Pulmonary artery endothelial cell (primary cell): Measurements from ENCODE around the gene ATG7. TPM values are rescaled to one million over a fixed set of nuclear protein-coding genes. Genes with fewer than 3 reads are reported as not detected.
"Not testable (repeated sequence)": the region's sequence is repeated elsewhere in the genome, so short reads cannot be mapped to it uniquely, and the experiment has no call there.

Source experiments
- DNase-seq: peaks from one replicate; pipeline ENCODE4 v3.0.0-alpha.2; 2011; ENCODE audit warnings: low read depth, low spot score
- total RNA-seq: library from RNA; depleted of rRNA; stranded (reverse); fragments of >200 nt; gene quantifications from 2 replicates; pipeline ENCODE4 v1.2.3, GENCODE V29; 2014

Gene ATG7
- total RNA-seq, 1 donor from 2014 or later, result 52.4 TPM

DNA sequence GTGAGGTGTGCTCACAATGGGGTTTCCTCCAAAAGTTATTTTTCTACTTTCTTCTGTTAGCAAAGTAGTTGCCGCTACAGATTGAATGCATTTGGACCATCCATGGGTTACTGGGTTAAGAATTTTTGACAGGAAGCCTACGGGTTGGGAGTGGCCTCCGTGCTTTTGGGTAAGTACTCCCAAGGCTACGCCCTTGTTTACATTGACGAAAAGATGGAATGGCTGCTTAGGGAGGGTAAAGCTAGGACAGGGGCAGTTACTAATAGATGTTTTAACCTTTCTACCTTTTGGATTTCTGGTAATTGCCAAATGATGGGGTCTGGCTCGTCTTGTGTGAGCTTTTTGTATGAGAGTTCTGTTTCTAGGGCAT lies 20.4 kb upstream of the ATG7 start:
- DNase-seq, result no peak

DNA sequence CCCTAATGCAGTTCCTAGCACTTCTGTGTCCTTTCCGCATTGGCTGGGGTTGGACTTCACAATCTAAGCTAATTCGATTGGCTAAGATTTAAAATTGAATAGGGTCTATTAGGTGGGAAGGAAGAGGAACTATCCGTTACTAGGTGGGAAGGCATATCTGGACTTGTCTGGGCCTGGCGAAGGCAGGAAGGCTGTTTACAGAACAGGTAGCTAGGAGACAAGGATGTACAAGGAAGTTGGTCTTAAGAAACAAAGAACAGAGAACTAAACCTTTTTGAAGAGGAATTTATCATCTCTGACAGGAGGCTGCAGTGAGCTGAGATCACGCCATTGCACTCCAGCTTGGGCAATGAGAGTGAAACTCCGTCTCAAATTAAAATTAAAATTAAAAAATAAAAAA lies 17.3 kb upstream of the ATG7 start:
- no peak for DNase-seq

DNA sequence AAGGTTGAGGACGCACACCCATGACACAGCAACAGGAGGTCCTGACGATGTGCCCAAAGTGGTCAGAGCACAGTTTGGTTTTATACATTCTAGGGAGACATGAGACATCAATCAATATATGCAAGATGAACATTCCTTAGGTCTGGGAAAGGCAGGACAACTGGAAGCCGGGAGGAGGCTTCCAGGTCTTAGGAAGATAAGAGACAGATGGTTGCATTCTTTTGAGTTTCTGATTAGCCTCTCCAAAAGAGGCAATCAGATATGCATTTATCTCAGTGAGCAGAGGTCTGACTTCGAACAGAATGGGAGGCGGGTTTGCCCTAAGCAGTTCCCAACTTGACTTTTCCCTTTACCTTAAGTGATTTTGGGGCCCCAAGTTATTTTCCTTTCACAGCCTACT lies 16.7 kb upstream of the ATG7 start:
- not testable (repeated sequence) for DNase-seq

DNA sequence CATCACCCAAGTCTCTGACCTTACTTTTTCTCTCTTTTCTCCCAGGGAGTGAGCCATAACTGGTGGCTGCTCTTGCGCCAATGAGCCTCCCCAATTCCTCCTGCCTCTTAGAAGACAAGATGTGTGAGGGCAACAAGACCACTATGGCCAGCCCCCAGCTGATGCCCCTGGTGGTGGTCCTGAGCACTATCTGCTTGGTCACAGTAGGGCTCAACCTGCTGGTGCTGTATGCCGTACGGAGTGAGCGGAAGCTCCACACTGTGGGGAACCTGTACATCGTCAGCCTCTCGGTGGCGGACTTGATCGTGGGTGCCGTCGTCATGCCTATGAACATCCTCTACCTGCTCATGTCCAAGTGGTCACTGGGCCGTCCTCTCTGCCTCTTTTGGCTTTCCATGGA lies 13.2 kb upstream of the ATG7 start:
- DNase-seq, result no peak

DNA sequence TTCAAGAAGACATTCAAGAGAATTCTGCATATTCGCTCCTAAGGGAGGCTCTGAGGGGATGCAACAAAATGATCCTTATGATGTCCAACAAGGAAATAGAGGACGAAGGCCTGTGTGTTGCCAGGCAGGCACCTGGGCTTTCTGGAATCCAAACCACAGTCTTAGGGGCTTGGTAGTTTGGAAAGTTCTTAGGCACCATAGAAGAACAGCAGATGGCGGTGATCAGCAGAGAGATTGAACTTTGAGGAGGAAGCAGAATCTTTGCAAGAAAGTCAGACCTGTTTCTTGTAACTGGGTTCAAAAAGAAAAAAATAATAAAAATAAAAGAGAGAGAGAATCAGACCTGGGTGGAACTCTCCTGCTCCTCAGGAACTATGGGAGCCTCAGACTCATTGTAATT lies 11.7 kb upstream of the ATG7 start:
- DNase-seq, result no peak

DNA sequence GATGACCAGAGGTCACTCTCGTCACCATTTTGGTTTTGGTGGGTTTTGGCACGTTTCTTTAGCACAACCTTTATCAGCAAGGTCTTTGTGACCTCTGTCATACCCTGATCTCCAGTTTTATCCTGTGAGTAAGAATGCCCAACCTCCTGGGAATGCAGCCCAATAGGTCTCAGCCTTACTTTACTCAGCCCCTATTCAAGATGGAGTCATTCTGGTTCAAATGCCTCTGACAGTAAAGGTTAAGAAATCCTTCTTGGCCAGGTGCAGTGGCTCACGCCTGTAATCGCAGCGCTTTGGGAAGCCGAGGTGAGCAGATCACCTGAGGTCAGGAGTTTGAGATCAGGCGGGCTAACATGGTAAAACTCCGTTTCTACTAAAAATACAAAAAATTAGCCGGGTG lies 3.2 kb upstream of the ATG7 start:
- DNase-seq, result no peak

DNA sequence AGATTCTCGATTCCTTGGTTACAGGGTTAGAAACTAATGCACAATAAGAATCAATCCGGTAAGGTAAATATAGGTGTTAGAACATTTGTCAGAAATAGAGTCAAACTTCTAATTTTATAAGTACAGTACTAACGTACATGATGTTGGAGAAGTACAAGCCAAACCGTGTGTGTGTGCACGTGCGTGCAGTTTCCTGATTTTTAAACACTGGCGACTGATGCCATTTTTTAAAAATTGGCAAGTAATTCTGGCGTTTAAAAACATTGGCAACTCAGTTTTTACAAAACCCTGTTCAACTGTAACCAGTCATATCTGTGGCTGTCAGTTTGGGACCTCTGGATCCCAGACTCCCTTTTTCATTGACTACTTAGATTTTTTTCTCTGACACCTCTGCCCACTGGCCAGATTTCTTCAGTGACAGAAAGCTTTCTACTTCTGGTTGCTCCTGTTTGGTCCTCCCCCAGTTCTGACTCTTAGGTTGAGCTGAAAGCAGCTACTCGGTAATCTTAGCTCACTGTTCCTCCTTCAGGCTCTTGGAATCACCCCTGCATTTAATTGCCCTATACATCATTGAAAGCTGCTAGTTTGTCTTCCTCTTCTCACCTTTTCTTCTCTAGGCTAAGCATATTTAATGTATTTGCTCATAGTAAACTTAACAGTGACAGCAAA lies 843 bp downstream of the ATG7 start:
- DNase-seq, result no peak

DNA sequence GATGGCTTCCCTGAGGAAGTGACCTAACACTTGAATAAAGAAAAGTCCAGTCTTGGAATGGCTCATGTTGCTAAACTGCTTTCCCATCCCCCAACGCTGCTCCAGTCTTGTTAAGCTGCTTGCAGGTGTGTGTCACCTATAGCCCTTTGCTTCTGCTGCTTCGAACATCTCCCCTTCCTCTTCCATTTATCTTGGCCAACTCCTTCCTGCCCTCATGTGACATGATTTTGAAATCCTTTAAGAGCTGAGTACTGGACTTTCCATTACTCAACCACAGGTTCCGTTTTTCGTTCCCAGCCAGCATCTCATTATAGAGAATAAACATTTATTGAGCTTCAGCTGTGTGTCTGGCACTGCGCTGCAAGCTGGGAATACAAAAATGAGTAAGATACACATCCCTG lies 1.7 kb downstream of the ATG7 start:
- no peak for DNase-seq

DNA sequence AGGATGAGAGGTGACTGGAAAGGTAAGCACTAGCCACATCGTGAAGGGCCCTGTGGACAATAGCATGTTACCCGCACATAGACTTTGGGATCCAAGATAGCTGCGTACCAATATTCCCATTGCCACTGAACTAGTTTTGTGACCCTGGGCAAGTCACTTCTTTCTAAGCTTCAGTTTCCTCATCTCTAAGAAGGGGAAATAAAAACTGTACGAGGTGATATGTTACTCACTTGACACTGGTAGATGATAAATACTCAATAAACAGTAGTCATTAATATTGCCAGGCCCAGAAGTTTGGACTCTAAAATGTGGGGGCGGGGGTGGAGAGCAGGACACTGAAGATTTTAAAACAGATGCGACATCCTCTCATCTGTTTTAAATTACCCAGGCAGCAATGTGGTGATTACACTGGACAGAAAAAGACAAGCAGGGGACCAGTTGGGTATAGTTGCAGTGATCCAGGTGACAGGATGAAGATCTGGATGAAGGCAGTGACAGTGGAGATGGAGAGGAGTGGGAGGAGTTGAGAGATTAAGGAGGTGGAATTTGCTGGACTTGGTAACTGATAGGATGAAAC lies 2.5 kb downstream of the ATG7 start:
- DNase-seq, result no peak

DNA sequence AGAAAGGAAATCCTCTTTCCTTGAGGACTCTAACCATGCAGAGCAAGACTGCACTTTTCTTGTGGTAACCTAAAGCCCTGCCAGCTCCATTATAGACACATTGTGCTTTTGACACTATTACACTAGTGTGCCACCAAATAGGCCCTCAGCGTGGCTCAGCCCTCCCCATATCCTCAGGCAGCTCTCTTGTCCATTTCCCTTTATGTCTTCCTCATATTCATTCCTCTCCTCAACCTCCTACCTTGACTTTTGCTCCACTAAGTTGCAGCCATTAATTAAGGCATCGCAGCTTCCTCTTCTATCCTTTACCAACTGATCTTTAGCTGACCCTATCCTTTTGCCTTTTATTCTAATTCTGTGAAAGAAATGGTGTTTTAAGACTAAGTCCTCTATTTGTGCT lies 3.7 kb downstream of the ATG7 start:
- DNase-seq, result no peak

DNA sequence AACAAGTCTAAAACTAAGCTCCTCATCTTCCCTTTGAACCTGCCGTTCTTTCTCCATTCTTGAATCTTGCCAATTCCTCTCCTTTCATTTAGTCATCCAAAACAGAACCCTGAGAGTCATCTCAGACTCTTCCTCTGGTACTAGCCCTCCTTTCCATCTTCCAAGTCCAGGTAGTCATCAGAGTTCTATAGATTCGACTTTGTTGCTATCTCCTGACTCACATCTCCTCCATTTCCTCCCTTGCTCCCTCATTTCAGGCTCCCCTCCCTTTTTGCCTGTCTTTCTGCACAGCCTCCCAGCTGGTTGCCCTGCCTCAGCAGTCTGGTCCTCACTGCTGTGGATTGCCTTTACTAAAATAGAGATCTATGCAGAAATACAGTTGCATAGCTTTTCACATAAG lies 4.7 kb downstream of the ATG7 start:
- no peak for DNase-seq

DNA sequence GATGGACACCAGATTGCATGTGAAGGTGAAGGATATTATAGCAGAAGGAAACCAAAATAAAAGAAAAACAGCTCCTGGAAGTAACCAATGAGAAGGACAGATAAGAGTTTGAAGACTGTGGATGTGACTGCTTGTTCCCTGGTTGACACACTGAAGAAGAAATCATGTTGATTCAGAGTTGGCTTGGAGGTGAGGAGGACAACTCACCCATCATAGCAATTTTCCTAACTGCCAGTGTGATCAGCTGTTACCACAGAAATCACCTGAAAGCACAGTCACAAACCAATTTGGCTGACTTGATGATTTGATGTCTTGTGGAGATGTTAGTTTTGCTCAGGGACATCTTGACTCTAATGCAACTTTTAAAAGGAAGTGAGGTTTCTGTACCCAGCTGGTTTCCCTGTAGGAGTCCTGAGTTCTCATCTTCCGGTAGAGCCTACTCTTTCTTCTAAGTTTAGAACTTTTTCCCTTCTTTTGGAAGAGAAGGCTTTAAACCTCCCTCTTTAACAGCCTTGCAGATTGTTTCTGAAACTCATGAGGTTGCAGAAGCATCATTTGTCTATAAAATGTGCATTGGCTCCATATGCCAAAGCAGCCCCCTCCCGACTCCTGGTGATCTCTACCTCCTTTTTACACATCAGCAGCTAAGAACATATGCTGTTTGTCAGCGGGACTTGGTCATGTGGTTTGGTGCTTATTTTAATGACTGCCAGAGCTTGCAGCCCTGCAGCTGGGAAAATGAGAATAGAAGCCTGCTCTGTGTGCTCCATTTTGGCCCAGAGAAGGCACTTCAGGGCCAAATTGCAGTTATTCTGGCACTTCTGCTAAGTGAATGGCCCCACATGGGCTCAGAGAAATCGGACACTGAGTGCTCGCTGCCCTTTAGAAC lies 10.3 kb downstream of the ATG7 start:
- DNase-seq, result no peak

DNA sequence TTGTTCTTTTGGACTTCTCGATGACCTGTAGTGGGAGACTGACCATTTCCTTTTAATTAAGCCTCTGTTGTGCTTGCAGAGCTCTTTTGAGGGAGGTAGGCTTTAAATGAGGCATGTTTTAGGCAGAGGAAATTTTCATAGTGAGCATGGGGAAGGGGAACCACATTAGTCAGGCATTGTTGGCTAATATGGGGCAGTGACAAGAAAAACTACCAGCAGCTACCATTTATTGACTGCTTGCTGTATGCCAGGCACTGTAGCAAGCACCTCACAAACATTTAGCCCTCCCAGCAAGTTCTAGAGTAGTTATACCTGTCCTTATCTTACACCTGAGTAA lies 10.9 kb downstream of the ATG7 start:
- no peak for DNase-seq

DNA sequence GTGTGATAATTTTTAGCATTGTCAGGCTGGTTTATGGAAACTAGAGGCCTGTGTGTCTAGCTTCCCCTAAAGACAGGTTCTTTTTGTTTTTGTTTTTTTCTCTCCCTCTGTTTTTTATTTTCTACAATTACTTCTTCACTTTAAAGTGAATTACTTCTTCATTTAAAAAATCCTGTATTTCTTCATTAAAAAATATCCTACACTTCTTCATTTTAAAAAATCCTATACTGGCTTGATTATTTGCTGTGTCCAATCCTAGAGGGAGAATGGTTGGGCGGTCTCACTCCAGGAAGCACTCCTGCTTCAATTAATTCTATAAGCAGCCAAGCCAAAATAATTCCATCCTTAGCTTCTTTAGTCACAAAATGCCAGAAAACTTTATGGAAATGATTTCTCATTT lies 11.8 kb downstream of the ATG7 start:
- no peak for DNase-seq

DNA sequence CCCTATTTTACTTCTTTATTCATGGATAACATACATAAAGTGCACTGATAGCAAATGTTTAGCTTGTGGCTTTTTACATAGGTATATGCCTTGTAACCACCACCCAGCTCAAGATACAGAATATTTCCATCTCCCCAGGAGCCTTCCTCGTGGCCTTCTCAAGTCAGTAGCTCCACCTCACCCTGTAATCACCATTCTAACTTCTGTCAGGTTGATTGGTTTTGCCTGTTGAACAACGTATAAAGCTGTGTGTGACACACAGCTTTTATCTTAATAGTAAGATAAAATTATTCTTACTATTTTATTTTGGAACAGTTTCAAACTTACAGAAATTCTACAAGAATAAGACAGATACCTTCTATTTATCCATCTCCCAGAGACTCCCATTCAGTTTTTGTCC lies 13.3 kb downstream of the ATG7 start:
- no peak for DNase-seq

DNA sequence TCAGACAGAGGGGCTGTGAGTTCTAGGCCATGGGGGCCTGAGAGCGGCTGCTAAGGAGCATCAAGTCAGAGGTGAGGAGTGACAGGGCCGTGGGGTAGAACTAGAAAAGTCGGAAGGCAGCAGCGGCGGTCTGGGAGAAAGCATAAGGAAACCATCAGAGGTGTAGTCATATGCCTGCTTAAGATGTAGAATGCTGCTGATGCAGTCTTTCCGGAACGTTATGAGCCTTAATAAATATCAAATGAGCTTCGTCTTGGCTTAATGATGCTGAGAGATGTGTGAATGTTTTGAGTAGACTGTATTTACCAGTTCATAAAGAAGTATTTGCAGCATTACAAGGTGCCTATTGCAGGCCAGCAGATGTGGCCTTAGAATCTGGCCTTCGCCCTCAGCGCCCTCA lies 15.2 kb downstream of the ATG7 start:
- DNase-seq, result no peak

DNA sequence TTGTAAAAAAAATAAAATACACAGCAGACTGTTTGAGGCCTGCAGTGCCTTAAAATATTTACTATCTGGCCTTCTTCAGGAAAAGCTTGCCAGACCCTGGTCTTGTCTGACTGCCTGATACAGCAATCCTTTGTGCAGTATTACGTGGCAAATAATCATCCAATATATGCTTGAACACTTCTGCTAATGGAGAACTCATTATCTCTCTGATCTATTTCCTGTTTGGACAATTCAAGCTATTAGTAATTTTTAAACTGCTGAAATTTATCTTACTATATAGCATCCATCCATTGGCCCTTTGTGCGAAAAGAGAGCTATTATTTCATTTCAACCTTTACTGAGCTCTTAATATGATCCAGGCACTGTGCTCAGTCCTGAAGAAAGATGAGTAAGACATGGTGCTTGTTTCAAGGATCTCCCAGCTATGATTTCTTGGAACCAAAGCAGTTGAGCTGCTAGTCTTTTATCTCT lies 15.9 kb downstream of the ATG7 start:
- DNase-seq, result no peak

DNA sequence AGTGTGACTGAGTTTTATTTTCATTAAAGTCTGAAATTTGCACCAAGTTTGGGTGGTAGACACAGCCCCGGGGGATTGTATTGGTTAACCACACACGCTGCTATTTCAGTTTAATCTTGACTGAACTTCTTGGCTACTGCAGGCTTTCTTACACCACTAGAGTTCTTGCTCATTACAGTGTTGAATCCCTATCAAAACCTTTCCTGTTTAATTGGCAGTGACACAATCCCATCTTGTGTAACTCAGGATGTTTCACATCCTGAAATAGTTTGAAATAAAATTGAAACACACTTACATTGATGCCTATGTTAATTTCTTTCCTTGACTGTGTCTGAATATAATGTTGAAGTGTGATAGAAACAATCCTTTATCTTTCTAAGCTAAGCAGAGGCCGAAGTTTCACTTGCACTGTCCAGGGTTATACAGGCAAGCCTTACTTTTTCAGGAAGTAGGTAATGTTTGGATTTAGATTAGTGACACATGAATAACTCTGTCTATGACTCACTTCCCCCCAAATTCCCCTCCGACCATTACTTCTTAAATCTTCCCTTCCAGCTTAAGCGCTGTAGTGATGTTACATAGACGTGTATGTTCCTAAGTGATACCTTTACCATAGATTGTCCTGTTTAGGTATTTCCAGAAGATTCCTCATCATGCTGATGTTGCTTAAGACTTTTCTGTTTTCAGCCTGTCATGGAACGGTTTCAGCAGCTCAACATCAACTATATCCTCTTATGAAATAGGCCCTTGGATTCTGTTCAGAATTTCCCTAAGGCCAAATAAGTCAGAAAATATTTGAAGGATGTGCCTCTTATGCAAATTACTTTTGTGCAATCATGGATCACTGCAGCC lies 16.8 kb downstream of the ATG7 start:
- DNase-seq, result peak; percentile 79

DNA sequence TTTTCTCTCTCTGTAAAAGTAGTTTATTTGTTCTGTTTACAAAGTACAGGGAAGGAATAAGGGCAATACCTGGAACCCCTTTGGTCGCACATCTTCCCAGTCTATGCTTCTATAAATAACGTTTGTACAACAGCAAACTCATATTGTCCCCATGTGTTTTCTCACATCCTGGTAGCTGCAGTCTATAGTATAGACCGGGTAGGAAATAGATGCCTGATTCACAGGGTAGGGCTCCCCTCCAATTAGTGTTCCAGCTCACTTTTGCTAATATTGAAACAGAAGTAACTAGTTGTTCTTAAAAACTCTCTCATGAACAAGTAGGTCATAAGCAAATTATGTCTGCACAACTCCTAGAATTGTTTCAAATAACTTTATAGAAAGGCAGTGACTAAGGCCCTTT lies 17.7 kb downstream of the ATG7 start:
- DNase-seq, result no peak

DNA sequence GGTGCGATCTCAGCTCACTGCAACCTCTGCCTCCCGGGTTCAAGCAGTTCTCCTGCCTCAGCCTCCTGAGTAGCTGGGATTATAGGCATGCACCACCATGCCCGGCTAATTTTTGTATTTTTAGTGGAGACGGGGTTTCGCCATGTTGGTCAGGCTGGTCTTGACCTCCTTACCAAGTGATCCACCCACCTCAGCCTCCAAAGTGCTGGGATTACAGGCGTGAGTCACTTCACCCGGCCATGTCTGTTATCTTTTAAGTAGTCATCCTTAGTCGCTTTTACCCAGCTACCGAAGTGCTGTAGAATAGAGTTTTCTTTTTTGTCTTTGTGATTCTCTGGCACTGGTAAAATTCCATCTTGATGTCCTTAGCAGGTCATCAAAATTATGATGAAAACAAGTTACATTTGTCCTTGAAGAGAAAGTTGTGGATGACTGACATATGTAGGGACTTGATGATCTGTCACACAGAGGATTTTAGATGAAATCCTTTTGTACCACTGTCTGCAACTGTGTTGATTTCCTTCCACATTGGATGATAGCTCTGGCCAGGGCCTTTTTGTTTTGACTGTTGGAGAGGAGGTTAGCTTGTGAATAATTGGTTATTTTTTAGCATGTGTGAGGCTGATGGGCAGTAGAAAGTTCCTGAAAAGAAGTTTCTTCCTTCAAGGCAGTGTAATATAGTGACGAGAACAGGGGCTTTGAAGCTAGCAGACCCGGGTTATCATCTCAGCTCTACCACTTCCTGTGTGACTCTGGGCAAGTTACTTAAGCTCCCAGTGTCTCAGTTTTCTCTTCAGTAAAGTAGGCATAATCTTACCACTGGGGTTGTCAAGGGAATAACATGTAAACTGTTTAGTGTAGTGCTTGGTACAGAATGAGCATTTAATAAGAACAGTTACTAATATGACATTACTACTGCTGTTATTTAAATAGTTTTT lies 18.8 kb downstream of the ATG7 start:
- no peak for DNase-seq

DNA sequence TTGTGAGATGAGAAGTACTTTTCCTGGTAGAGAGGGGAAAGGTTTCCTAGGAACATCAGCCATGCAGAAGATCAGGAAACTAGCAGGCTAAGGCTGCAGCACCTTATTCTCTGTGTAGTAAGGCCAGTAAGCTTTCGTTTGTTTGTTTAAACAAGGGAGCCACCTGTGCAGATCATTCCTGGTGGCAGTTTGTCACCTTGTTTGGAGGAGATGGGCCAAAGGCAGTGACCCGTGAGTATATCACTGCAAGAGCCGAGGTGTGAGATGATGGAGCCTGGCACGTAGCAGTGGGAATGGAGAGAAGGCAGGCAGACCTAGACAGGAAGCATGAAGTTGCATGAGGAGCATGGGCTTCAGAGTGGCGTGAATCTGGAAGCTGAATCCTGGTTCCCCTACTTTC lies 19.6 kb downstream of the ATG7 start:
- DNase-seq, result no peak
